WI38 (cell line): ENCODE data around the gene SRSF9.

Experiments
- H3K4me3 ChIP-seq: 2 replicates; pipeline ENCODE4 v1.5.1; 2011; ENCODE audit warnings: low read depth, mild to moderate bottlenecking, control low read depth, low read length
- TF ChIP-seq, protein P1 (sequence below): IDR thresholded peaks from 2 replicates; pipeline ENCODE4 v1.5.1; 2012; ENCODE audit warnings: low read depth, mild to moderate bottlenecking, control low read depth, low read length

SRSF9 gene

DNA sequence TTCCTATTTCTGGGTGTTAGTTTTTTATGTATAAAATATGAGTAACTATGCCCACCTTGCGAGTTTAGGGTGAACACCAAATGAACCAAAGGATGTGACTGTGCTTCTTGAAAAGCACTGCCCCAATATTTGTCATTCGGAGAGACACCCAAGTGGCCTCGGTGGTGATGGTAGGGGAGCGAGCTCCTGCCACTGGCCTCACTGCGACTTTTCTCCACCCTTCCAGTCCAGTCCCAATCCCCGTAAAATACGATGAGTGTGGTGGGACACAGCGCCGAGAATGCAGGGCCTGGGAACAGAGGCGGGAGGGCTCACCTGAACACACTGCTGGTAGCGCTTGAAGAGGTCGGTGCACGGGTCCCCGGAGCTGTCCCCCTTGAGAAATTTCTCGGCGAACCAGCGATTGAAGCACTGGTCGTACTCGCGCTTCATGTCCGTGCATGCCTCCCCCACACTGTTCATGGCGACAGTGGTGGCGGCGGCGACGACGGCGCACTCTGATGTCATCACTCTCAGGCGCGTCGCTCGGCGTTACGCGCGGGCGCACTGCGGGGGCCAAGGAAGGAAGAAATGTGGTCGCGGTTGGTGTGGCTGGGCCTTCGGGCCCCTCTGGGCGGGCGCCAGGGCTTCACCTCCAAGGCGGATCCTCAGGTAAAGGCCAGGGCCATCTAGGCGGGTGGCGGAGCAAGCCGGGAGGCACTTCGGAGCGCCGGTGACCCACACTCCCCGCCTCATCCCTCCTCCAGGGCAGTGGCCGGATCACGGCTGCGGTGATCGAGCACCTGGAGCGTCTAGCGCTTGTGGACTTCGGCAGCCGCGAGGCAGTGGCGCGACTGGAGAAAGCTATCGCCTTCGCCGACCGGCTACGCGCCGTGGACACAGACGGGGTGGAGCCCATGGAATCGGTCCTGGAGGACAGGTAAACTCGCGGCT lies 23.4 kb downstream of the SRSF9 start, which contains the start of the genes GATC and TRIAP1:
Gene GATC (plus strand): TSS at position 534 of the 933 bp plus-strand sequence. CDS start 37 bp downstream, at position 571.
Gene TRIAP1 (minus strand): TSS at position 474 of the 933 bp plus-strand sequence. CDS start 12 bp downstream, at position 462.
- peak within 1 kb of the TSS; percentile 100 for H3K4me3 ChIP-seq
- TF ChIP-seq, protein P1, sequence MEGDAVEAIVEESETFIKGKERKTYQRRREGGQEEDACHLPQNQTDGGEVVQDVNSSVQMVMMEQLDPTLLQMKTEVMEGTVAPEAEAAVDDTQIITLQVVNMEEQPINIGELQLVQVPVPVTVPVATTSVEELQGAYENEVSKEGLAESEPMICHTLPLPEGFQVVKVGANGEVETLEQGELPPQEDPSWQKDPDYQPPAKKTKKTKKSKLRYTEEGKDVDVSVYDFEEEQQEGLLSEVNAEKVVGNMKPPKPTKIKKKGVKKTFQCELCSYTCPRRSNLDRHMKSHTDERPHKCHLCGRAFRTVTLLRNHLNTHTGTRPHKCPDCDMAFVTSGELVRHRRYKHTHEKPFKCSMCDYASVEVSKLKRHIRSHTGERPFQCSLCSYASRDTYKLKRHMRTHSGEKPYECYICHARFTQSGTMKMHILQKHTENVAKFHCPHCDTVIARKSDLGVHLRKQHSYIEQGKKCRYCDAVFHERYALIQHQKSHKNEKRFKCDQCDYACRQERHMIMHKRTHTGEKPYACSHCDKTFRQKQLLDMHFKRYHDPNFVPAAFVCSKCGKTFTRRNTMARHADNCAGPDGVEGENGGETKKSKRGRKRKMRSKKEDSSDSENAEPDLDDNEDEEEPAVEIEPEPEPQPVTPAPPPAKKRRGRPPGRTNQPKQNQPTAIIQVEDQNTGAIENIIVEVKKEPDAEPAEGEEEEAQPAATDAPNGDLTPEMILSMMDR, result no peak

DNA sequence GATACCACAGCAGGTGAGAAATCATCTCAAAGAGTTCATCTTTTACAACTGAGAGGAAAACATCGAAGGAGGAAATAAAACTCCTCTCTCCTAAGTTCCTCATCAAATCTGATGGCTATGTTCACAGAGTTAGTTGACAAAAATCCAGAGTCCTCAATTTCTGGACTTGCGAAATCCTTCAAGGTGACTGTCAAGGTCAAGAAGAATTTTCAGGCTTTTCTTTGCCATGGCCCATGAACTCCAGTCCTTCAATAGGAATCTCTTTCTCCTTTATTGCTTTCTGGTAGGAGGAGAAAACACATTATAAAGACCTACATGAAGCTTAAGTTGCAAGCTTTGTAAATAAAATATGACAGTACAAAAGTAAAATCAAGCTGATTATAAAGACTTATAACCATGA lies 24.9 kb downstream of the SRSF9 start:
- H3K4me3 ChIP-seq, result no peak overlapping the region

DNA sequence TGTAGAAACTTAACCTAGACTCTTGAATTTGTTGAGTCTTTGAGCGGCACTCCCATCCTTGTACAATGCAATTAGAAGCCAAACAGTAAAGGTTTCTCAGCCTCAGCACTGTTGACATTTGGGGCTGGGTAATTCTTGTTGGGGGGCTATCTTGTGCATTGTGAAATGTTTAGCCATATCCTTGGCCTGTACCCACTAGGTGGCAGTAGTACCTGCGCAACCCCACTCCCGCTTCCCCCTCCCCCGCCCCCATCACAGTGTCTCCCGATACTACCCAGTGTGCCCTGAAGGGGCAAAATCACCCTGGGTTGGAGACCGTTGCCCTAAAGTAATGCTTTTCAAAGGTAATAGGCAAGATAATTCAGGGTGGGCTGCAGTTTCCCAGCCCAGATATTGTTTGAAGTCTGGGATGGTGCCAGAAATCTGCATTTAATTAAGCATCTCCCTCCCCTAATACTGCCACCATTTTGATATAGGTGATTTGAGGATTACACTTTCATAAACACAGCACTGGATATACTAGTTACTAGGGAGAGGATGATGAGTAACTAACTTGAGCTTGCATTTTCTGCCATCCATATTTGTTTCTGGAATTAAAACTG lies 29.8 kb downstream of the SRSF9 start:
- TF ChIP-seq, protein P1, result peak; percentile 14; the same call in 1 of the 2 replicates
- no peak overlapping the region for H3K4me3 ChIP-seq

More for the DNA sequence above, 24.9 kb downstream of the SRSF9 start:
- TF ChIP-seq, protein P1, result no peak

DNA sequence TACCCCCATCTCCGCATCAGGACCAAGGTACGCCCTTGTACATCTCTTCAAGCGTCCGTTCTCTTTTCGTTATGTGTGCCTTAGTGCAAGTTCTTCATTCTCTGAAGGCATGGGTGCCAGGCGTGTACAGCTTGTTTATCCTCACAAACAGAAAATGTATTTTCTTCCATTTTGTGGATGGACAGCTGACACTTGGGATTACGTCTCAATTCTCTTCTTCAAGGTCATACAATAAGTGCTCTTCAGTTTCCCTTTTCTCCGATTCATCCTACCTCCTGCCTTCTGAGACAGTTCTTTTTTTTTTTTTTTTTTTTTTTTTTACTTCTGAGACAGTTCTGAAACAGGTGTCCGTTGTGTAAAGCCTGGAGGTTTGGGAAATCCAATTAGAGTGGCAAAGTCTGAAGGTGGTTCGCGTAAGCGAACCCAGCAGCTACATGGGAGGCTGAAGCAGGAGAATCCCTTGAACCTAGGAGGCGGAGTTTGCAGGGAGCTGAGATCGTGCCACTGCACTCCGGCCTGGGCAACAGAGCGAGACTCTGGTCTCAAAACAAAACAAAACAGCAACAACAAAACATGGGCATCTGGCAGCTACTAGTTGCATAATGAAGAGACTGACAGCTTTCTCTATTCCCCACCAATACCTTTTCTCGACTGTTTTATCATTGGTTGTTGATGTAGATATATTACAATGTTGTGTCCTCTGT lies 30.9 kb downstream of the SRSF9 start:
- peak overlapping the region; percentile 90 for H3K4me3 ChIP-seq
- TF ChIP-seq, protein P1, result no peak

DNA sequence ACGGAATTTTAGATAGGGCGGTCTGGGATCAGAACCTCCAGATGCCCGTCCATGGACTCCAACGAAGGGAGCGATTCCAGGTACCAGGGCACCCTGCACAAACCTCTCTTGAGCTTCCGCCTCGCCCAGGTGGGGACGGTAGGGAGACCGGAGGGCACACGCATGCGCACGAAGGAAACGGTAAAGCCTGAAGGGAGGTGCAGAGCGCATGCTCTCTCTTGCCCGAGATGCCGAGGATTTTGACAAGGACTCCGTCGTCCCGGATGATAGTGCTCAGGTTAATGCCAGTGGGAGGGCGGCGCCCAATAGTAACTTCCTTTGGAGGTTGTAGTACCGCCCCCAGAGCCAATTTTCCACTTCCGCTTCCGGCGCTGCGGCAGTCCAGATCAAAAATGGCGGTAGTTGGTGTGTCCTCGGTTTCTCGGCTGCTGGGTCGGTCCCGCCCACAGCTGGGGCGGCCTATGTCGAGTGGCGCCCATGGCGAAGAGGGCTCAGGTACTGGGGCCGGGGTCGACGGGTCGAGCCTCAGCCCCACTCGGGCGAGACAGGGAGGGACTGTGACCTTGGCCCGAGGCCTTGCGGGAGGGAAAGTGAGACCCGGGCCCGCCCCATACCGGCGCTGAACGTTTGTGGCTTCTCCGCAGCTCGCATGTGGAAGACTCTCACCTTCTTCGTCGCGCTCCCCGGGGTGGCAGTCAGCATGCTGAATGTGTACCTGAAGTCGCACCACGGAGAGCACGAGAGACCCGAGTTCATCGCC lies 31.6 kb downstream of the SRSF9 start, which contains the start of gene COX6A1:
Gene COX6A1 (plus strand): TSS at position 379 of the 760 bp plus-strand sequence. CDS start 14 bp downstream, at position 393.
- H3K4me3 ChIP-seq, result peak within 1 kb of the TSS; percentile 90
- TF ChIP-seq, protein P1, result no peak

DNA sequence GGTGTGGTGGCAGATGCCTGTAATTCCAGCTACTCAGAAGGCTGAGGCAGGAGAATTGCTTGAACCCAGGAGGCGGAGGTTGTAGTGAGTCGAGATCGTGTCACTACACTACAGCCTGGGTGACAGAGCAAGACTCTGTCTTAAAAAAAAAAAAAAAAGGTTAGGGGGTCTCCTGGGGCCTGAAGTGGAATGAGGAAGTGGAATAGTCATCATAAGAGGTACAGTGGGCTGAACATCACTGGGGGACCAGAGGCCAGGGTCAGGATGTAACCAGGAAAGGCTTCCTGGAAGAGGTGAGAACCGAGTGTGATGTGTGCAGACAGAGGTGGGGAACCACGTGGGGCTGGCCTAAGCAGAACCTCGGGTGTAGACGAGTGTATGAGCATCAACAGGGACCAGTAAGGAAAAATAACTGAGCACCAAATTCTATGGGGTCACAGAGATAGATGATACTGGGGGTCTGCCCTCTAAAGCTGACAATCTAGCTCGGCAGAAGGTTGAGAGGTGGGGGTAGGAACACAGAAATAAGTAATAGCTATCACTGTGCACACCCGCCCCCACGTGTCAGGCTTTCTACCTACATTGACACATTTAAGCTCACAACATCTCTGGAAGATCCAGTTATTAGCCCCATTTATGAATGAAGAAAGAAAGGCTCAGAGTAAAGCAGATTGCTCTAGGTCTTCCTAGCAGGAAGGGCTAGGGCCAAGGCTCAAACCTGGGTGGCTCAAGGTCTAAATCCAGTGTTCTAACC lies 36.6 kb downstream of the SRSF9 start:
- TF ChIP-seq, protein P1, result no peak
- H3K4me3 ChIP-seq, result no peak overlapping the region
